LNCaP clone FGC (cell line): ENCODE data around the gene LPAR3.

ENCODE experiments used
- DNase-seq: peaks from one replicate; pipeline ENCODE4 v3.0.0-alpha.2; 2011; ENCODE audit warnings: low read depth
- H3K4me3 ChIP-seq: 2 replicates; pipeline ENCODE4 v1.5.1; 2011; ENCODE audit warnings: mild to moderate bottlenecking, low read depth, low read length, control low read depth
- CTCF ChIP-seq: IDR thresholded peaks from 2 replicates; pipeline ENCODE4 v1.5.1; 2012; ENCODE audit warnings: mild to moderate bottlenecking; ENCODE audit not compliant: control insufficient read depth, insufficient read depth; ENCODE audit errors: extremely low read depth

LPAR3 gene

DNA sequence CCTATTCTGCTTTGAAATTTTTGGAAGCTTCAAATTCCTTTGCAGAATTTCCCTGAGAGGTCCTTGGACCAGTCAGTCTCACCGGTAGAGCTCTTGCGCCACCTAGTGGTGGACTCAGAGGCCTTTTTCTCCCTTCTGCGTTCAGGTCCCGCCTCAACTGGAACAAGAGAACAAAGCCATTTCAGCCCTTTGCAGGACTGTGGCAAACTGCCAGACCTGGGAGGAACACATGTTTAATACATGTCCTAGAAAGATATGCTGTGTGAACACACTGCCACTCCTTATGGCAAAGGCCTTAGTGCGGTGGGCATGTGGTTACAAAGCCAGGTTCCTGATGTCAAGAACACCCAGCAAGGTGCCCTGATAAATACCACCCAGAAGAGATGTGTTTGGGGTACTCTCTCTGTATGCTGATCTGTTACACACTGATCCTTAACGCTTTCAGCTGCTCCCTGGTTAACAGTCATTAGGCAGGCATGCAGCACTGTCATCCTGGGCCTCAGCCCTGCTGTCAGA lies 120.5 kb downstream of the LPAR3 start:
- no peak overlapping the region for H3K4me3 ChIP-seq

DNA sequence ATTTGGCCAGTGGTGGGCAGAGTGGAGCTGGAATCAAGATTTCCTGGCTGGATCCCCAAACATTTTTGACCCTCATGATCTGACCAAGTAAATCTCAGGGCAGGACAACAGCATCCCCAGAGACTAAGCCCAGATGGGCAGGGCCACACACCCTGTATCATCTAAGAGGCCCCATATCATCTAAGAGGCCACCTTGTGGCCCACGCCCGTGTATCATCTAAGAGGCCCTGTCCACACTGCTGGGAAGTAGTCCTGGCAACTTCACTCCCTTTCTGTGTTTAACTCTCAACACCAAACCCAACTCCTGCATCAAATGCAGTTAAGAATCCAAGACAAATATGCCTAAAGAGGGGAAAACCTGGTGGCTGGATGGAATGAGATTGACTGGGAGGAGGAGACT lies 121.1 kb downstream of the LPAR3 start:
- DNase-seq: no peak
- no peak for TF ChIP-seq CTCF
- no peak overlapping the region for H3K4me3 ChIP-seq

More for the DNA sequence above, 120.5 kb downstream of the LPAR3 start:
- peak; percentile 89 for DNase-seq
- peak; percentile 86 for TF ChIP-seq CTCF

DNA sequence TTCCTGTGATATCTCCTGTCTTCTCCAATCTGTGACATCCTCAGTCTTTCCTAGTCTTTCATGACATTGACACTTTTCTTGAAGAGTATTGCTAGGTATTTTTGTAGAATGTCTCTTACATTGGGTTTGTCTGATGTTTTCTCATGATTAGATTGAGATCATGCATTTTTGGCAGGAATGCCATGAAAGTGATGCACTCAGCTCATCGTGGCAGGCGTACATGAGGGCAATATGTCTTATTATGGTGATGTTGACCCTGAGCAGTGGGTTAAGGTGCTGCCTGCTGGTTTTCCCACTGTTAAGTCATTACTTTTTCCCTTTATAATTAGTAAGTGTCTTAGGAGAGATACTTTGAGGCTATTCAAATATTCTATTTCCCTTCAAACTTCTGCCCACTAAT lies 122.5 kb downstream of the LPAR3 start:
- no peak for TF ChIP-seq CTCF
- DNase-seq: no peak
- H3K4me3 ChIP-seq: no peak overlapping the region

DNA sequence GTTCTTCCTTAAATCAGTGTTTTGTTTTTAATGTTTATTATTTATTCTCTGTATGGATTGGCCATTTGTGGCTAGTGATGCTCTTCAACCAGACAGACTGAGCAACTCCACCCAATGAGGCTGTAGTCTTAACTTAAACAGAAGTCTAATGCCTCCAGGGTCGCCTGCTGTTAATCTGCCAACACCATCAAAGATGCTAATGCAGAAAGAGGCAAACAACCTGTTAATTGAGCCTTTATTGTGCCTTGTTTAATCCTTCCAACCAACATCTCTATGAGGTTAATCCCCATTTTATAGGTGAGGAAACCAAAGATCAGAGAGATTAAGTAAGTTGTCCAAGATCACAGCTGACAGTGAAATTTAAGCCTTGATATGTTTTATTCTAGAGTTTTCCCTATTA lies 123.4 kb downstream of the LPAR3 start:
- no peak for DNase-seq
- no peak for TF ChIP-seq CTCF
- no peak overlapping the region for H3K4me3 ChIP-seq

DNA sequence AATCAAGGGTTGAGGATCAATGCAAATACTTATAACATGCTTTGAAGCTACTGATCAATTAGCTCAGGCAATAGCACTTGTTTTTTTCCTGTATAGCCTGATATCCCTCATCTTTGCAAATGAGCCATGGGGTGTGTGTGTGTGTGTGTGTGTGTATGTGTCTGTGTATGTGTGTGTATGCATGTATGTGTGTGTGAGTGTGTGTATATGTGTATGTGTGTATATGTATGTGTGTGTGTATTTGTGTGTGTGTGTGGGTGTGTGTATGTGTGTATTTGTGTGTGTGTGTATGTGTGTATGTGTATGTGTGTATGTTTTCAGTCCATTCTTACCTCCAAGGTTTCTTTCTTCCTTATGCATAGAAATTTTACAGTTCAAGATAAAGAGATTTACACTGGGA lies 124.4 kb downstream of the LPAR3 start:
- no peak for DNase-seq
- no peak overlapping the region for H3K4me3 ChIP-seq
- no peak for TF ChIP-seq CTCF

DNA sequence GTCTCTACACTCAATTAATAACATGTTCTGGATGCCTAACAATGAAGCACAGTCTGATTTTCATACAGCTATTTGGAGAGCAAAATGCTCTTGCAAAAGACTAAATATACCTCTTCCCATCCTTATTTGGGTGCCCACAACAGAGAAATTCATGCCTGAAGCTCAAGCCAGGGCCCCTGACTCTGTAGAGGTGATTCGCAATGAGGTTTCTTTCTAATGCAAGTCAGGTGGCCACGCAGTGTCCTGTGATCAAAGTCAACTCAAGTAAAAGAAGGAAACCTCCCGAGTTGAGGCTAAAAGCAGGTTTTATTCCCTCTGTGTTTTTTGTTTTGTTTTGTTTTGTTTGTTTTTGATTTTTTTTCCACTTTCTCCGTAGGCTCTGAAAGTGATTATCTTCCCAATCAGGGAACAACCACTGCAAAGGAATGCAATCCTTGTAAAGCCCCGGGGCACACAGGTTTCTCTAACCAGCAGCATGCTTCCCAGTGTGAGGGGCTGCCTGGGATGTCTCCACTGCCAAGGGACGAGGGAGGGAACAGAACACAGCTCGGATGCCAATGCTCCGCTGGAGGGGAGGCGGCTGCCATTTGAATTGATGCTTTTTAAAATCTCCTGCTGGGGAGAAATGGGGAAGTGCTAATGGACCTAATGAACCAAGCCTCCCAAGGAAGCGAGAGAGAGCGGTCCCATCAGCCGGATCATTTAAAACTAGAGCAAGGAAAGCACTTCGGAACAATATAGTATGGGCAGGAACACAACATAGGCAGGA lies 128.9 kb downstream of the LPAR3 start:
- TF ChIP-seq CTCF: no peak
- DNase-seq: no peak
- H3K4me3 ChIP-seq: no peak overlapping the region

DNA sequence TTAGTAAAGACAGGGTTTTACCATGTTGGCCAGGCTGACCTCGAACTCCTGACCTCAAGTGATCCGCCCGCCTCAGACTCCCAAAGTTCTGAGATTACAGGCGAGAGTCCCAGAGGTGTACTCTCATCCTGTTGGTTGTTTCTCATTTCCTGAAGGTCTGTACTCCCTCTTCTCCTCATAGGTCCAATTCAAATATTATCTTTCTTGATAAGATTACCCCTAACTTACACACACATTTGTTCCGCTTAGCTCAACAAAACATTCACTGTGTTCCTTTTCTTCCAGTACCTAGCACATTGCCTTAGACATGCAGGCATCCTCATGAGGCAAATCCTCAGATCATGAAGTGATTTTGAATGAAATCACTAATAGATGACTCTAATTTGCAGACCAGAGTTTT lies 130.3 kb downstream of the LPAR3 start:
- no peak for TF ChIP-seq CTCF
- H3K4me3 ChIP-seq: no peak overlapping the region
- no peak for DNase-seq
